ENCODE results near the gene PEX19.

PEX19 gene, protein sequence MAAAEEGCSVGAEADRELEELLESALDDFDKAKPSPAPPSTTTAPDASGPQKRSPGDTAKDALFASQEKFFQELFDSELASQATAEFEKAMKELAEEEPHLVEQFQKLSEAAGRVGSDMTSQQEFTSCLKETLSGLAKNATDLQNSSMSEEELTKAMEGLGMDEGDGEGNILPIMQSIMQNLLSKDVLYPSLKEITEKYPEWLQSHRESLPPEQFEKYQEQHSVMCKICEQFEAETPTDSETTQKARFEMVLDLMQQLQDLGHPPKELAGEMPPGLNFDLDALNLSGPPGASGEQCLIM

GRCh38 chr1:160284782-160285344 is at the start of gene PEX19:
TSS of gene PEX19 (minus strand) at chr1:160285133. CDS start at chr1:160285124, 9 bp downstream.
- H3K36me3 ChIP-seq (ENCODE audit: control insufficient read depth, insufficient read depth, low read length), result peaks cover 10% of the 10 kb centered on the region
- peak; percentile 92 for DNase-seq (ENCODE audit: extremely low read depth, insufficient read length)
- TF ChIP-seq, protein P1, sequence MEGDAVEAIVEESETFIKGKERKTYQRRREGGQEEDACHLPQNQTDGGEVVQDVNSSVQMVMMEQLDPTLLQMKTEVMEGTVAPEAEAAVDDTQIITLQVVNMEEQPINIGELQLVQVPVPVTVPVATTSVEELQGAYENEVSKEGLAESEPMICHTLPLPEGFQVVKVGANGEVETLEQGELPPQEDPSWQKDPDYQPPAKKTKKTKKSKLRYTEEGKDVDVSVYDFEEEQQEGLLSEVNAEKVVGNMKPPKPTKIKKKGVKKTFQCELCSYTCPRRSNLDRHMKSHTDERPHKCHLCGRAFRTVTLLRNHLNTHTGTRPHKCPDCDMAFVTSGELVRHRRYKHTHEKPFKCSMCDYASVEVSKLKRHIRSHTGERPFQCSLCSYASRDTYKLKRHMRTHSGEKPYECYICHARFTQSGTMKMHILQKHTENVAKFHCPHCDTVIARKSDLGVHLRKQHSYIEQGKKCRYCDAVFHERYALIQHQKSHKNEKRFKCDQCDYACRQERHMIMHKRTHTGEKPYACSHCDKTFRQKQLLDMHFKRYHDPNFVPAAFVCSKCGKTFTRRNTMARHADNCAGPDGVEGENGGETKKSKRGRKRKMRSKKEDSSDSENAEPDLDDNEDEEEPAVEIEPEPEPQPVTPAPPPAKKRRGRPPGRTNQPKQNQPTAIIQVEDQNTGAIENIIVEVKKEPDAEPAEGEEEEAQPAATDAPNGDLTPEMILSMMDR (IDR thresholded peaks at IDR 0.05; ENCODE audit: insufficient read depth, low read length, poor library complexity, severe bottlenecking), result no peak
- H3K27me3 ChIP-seq (replicated peaks; ENCODE audit: control insufficient read depth, insufficient read depth, low read length), result no peaks in the 10 kb centered on the region
- H3K4me3 ChIP-seq (replicated peaks; ENCODE audit: low read depth, low read length), result peak within 1 kb of the TSS; percentile 95

- TF ChIP-seq, protein P1 (IDR thresholded peaks at IDR 0.05; ENCODE audit: insufficient read depth, low read length, poor library complexity, severe bottlenecking), result no peak
- Histone ChIP-seq H3K36me3 (ENCODE audit: control insufficient read depth, insufficient read depth, low read length) (peaks cover 22% of the 10 kb centered on the region), H3K4me3 (replicated peaks; ENCODE audit: low read depth, low read length) (no peak overlapping the region), H3K27me3 (replicated peaks; ENCODE audit: control insufficient read depth, insufficient read depth, low read length) (no peaks in the 10 kb centered on the region)
- no peak for DNase-seq (ENCODE audit: extremely low read depth, insufficient read length)
Observed at GRCh38 chr1:160332516-160332915, 47.6 kb upstream of the PEX19 start.

DNA sequence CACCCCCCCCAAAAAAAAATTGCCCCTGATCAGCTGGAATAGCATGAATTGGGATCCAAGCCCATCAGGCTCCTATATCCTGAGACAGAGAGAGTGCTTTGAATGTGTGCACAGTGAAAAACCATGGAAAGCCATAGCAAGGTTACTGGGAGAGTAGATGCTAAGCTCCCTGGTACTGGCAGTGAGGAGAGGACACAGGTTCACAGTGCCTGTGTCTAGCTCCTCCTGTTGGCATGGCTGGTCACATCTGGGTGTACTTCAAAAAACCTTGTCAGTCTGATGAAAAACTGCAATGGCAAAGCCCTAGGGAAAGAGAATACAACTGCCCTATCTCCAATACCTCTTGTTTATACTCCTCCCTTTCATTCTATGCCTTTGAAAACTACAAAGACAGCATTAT is 45.2 kb upstream of the PEX19 start:
- H3K4me3 ChIP-seq (replicated peaks; ENCODE audit: low read depth, low read length), result no peak overlapping the region
- H3K27me3 ChIP-seq (replicated peaks; ENCODE audit: control insufficient read depth, insufficient read depth, low read length), result no peaks in the 10 kb centered on the region
- TF ChIP-seq, protein P1 (IDR thresholded peaks at IDR 0.05; ENCODE audit: insufficient read depth, low read length, poor library complexity, severe bottlenecking), result no peak
- H3K36me3 ChIP-seq (ENCODE audit: control insufficient read depth, insufficient read depth, low read length), result peaks cover 32% of the 10 kb centered on the region
- DNase-seq (ENCODE audit: extremely low read depth, insufficient read length), result no peak

DNA sequence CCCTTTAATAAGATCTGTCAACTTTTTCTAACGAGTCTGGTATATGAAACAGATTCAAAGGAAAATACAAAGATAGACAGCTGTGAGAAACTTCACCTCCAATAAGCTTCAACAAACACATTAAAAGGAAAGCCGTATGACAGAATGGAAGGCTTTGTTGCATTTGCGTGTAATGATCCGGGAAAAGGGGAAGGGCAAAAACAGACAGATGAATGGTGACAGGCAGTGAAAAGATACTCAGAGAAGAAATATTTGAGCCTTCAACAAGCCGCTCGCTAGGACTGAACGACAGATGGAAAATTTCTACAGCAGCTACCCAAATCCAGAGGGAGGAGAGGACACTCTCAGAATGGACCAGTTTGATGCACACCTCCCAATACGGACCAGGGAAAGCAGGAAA is 43.3 kb upstream of the PEX19 start:
- TF ChIP-seq, protein P1 (IDR thresholded peaks at IDR 0.05; ENCODE audit: insufficient read depth, low read length, poor library complexity, severe bottlenecking), result no peak
- Histone ChIP-seq H3K36me3 (ENCODE audit: control insufficient read depth, insufficient read depth, low read length) (peaks cover 34% of the 10 kb centered on the region), H3K27me3 (replicated peaks; ENCODE audit: control insufficient read depth, insufficient read depth, low read length) (no peaks in the 10 kb centered on the region), H3K4me3 (replicated peaks; ENCODE audit: low read depth, low read length) (no peak overlapping the region)
- DNase-seq (ENCODE audit: extremely low read depth, insufficient read length), result no peak

DNA sequence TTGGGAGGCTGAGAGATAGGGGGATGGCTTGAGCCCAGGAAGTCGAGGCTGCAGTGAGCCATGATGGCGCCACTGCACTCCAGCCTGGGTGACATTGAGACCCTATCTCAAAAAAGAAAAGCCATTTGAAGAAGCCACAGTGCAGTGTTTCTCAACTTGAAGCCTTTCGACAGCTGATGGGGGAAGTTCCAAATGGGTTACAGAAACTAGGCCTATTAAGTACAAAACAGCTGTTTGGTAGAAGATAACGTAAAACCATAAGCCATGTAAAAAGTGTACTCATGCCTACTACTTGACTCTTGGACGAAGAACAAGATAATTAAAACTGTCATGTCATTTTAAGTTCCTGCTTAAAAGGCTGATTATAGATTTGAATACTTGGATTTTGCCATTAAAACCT is 41.5 kb upstream of the PEX19 start:
- Histone ChIP-seq H3K27me3 (replicated peaks; ENCODE audit: control insufficient read depth, insufficient read depth, low read length) (no peaks in the 10 kb centered on the region), H3K4me3 (replicated peaks; ENCODE audit: low read depth, low read length) (no peak overlapping the region), H3K36me3 (ENCODE audit: control insufficient read depth, insufficient read depth, low read length) (peaks cover 32% of the 10 kb centered on the region)
- no peak for DNase-seq (ENCODE audit: extremely low read depth, insufficient read length)
- TF ChIP-seq, protein P1 (IDR thresholded peaks at IDR 0.05; ENCODE audit: insufficient read depth, low read length, poor library complexity, severe bottlenecking), result no peak
